GM18526 (cell line): ENCODE results near the gene AFAP1.

ENCODE experiments used
- POLR2A ChIP-seq: IDR thresholded peaks from 3 replicates; pipeline ENCODE4 v1.6.1; 2011; ENCODE audit not compliant: insufficient read length; ENCODE audit errors: extremely low read depth

Gene AFAP1

DNA sequence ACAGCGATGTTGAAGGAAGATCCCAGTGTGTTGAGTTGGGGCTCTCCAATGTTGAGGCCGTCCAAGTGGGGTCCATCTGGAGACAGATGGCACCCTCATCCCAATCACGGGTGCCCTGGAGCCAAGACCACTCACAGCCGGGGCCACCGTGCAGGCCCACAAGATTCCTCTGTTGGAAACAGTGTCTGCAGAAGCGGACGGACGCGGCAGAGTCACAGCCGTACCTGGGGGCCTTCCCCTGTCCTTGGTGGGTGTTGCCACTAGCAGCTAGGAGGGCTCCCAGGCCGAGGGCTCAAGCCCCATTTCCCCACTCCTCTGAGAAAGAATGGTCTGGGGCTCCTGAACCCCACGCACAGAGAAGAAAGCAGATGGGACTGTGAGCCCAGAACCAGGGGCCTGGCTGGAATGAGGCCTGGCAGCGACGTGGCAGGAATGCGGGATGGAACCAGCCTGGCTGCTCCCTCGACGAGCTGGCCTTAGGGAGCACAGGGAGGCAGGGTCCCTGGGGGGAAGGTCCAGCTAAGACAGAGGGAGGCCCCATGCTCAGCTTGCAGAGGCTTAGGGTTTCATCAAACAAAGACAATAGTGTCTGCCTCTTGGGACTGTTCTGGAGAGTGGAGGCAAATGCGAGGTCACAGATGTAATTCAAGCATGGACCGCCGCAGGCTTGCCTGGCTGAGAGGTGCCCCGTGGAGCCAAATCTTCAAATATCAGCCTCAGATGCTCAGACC, 228.9 kb downstream of the AFAP1 start:
- no peak for TF ChIP-seq POLR2A

GRCh38 chr4:7710126-7710525, 229.5 kb downstream of the AFAP1 start:
- TF ChIP-seq POLR2A = no peak

GRCh38 chr4:7709431-7709830, 230.2 kb downstream of the AFAP1 start:
- TF ChIP-seq POLR2A = no peak

GRCh38 chr4:7708981-7709380, 230.7 kb downstream of the AFAP1 start:
- TF ChIP-seq POLR2A = no peak
